Fibroblast of lung (primary cell): ENCODE measurements around the gene POLR3F. TPM values are rescaled to one million over a fixed set of nuclear protein-coding genes. Genes with fewer than 3 reads are reported as not detected.

Source experiments
- DNase-seq, 2 donors: peaks; one replicate each; pipeline versions ENCODE4 v3.0.0 to v3.0.0-alpha.2; 2010; ENCODE audit warnings: low read depth in 2 of 2
- H2AFZ ChIP-seq: 2 replicates; pipeline ENCODE4 v1.5.1; 2012; ENCODE audit warnings: low read length, control low read depth, inconsistent platforms
- H3K27ac ChIP-seq: 2 replicates; pipeline ENCODE4 v1.5.1; 2011; ENCODE audit warnings: low read length, control low read depth; ENCODE audit not compliant: insufficient read depth
- H3K27me3 ChIP-seq: 2 replicates; pipeline ENCODE4 v1.5.1; 2011; ENCODE audit warnings: mild to moderate bottlenecking, low read length; ENCODE audit not compliant: control insufficient read depth, insufficient read depth
- H3K36me3 ChIP-seq: 2 replicates; pipeline ENCODE4 v1.5.1; 2011; ENCODE audit warnings: low read length; ENCODE audit not compliant: control insufficient read depth, insufficient read depth
- H3K4me1 ChIP-seq: 2 replicates; pipeline ENCODE4 v1.5.1; 2011; ENCODE audit warnings: low read length; ENCODE audit not compliant: control insufficient read depth, insufficient read depth; ENCODE audit errors: extremely low read depth
- H3K4me2 ChIP-seq: 2 replicates; pipeline ENCODE4 v1.5.1; 2011; ENCODE audit warnings: low read length, control low read depth; ENCODE audit not compliant: insufficient read depth; ENCODE audit errors: extremely low read depth
- H3K4me3 ChIP-seq, 4 experiments: fragments of 200-600 bp in 1 of 4; sonication (generic) in 1 of 4; replicated peaks in 1 of 4; 2 replicates each; pipeline ENCODE4 v1.5.1; 2011 to 2016; ENCODE audit warnings: low read length in 4 of 4, low read depth in 3 of 4, mild to moderate bottlenecking in 3 of 4, control low read depth in 2 of 4, inconsistent platforms in 1 of 4, mixed read lengths in 1 of 4; ENCODE audit not compliant: insufficient read depth in 1 of 4; ENCODE audit errors: control extremely low read depth in 1 of 4
- H3K79me2 ChIP-seq: 2 replicates; pipeline ENCODE4 v1.5.1; 2012; ENCODE audit warnings: mild to moderate bottlenecking, low read length, inconsistent platforms; ENCODE audit not compliant: control insufficient read depth, insufficient read depth
- H3K9ac ChIP-seq: 2 replicates; pipeline ENCODE4 v1.5.1; 2011; ENCODE audit warnings: mild to moderate bottlenecking, low read length, control low read depth; ENCODE audit not compliant: insufficient read depth
- H3K9me3 ChIP-seq: 2 replicates; pipeline ENCODE4 v1.5.1; 2012; ENCODE audit warnings: low read depth, low read length; ENCODE audit not compliant: control insufficient read depth, insufficient read depth
- H4K20me1 ChIP-seq: 2 replicates; pipeline ENCODE4 v1.5.1; 2011; ENCODE audit warnings: low read length; ENCODE audit not compliant: control insufficient read depth, insufficient read depth; ENCODE audit errors: extremely low read depth
- EZH2 ChIP-seq: IDR thresholded peaks from 2 replicates; pipeline ENCODE4 v1.5.1; 2012; ENCODE audit warnings: low read length, control low read depth, mild to moderate bottlenecking; ENCODE audit errors: missing control alignments
- polyA plus RNA-seq, 2 donors: library from polyadenylated mRNA; depleted of rRNA in 1 of 2; stranded (reverse) in 1 of 2; unstranded in 1 of 2; fragments of >200 nt; gene quantifications; 2 replicates each; pipeline ENCODE4 v1.2.1, GENCODE V29; 2011 to 2012; ENCODE audit warnings: missing spikeins in 1 of 2
- total RNA-seq: library from RNA; depleted of rRNA; stranded (reverse); fragments of >200 nt; gene quantifications from 2 replicates; pipeline ENCODE4 v1.2.1, GENCODE V29; 2014
- TF ChIP-seq, protein P1 (sequence below), 2 donors: IDR thresholded peaks in 1 of 2; conservative IDR thresholded peaks in 1 of 2; 1 replicate in 1 of 2; 2 replicates in 1 of 2; pipeline ENCODE4 v1.5.1; 2011 to 2012; ENCODE audit warnings: low read length in 2 of 2, control low read depth in 1 of 2, inconsistent platforms in 1 of 2, low read depth in 1 of 2, mild to moderate bottlenecking in 1 of 2

POLR3F gene
- total and polyA plus RNA-seq, 2 donors (not counting 1 experiment from before 2014, with no cell fraction given), result 11.2 to 20.5 TPM

DNA sequence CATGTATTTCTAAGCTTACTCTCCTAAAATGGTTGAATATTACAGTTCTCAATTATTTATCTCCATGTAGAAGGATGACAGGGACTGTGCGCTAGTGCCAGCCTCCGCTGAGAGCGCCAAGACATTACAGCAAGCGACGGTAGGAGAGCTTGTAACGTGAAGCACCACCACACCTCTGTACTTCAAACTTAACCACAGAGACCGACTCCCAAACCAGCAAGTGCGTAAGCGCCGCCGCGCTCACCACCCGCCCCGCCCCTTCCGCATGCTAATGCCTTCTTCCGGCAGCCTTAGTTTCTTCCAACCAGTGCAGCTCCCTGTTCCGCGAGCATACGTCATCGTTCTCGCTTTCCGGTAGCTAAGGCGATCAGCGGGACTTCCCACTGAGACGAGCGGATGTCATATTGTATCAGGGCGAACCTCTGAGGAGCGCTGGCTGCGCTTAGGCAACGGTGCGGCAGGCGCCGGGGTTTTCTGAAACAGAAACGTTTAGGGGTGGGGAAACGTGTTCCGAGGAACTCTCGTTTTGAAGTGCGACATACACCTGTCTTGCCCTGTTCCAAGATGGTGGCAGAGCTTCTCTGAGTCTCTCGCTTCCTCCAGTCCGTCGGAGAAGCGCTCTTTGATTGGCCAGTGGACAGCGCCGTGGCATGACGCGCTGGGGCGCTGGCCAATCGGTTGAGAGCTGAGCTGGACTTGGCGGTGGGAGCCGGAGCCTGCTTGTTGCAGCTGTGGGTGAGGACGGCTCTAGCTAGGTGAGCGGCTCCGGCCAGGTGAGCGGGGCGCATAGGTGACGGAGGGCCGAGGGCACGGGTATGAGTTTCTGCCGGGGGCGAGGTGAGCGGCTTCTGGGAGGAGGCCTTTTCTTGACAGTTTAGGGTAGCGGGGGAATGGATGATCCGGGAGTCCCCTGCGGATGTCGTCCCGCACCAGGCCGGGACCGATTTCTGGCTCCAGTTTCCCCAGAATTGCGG is 40.3 kb downstream of the POLR3F start, which contains the start of gene SEC23B:
Gene SEC23B, plus strand, starts transcription at position 723 of the 974 bp plus-strand sequence. CDS start 2,896 bp downstream, outside the sequence.
- Histone ChIP-seq H4K20me1 (no peaks in the 10 kb centered on the region), H3K4me1 (no peaks in the 10 kb centered on the region), H3K27me3 (no peaks in the 10 kb centered on the region), H3K36me3 (peaks cover 5% of the 10 kb centered on the region), H2AFZ (peak within 1 kb of the TSS; percentile 98), H3K9ac (peak within 1 kb of the TSS; percentile 86), H3K79me2 (peaks cover 10% of the 10 kb centered on the region), H3K4me2 (peak within 1 kb of the TSS; percentile 100), H3K4me3 (peak within 1 kb of the TSS; percentile 79 to 98 (median 84)), H3K27ac (peak within 1 kb of the TSS; percentile 98), H3K9me3 (no peaks in the 10 kb centered on the region)
- no peak for TF ChIP-seq EZH2
- TF ChIP-seq, protein P1, sequence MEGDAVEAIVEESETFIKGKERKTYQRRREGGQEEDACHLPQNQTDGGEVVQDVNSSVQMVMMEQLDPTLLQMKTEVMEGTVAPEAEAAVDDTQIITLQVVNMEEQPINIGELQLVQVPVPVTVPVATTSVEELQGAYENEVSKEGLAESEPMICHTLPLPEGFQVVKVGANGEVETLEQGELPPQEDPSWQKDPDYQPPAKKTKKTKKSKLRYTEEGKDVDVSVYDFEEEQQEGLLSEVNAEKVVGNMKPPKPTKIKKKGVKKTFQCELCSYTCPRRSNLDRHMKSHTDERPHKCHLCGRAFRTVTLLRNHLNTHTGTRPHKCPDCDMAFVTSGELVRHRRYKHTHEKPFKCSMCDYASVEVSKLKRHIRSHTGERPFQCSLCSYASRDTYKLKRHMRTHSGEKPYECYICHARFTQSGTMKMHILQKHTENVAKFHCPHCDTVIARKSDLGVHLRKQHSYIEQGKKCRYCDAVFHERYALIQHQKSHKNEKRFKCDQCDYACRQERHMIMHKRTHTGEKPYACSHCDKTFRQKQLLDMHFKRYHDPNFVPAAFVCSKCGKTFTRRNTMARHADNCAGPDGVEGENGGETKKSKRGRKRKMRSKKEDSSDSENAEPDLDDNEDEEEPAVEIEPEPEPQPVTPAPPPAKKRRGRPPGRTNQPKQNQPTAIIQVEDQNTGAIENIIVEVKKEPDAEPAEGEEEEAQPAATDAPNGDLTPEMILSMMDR (conservative IDR thresholded peaks at IDR 0.05 in 1 of 2, IDR thresholded peaks at IDR 0.05 in 1 of 2; ENCODE audit: low read depth in 1 of 2, low read length in 2 of 2), result no peak
- DNase-seq, result peak; percentile 97 to 98

DNA sequence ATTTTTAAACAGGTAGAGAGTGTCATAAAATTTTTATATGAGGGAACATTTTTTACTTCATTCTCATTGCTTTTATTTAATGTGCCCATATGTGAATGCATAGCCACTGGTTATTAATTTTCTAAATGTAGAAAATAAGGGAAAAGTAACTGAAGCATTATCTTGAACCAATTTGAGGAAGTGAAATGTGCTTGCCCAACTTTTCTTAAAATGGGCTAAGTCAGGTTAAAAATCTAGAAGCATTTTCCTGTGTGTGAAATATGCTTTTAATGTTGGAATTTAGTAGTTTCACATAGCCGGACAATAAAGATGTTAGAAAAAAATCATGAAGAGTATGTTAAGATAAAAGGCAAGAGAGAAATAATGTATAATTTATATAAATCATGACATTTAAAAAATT is 44.4 kb downstream of the POLR3F start:
- Histone ChIP-seq H3K79me2 (peaks cover 10% of the 10 kb centered on the region), H4K20me1 (no peaks in the 10 kb centered on the region), H3K4me1 (no peaks in the 10 kb centered on the region), H3K36me3 (peaks cover 5% of the 10 kb centered on the region), H3K27ac (no peak overlapping the region), H3K9me3 (no peaks in the 10 kb centered on the region), H3K4me3 (no peak overlapping the region), H2AFZ (no peak overlapping the region), H3K27me3 (no peaks in the 10 kb centered on the region), H3K4me2 (no peak overlapping the region), H3K9ac (no peak overlapping the region)
- TF ChIP-seq, protein P1 (conservative IDR thresholded peaks at IDR 0.05 in 1 of 2, IDR thresholded peaks at IDR 0.05 in 1 of 2; ENCODE audit: low read depth in 1 of 2, low read length in 2 of 2), result no peak
- no peak for TF ChIP-seq EZH2
- DNase-seq, result no peak

DNA sequence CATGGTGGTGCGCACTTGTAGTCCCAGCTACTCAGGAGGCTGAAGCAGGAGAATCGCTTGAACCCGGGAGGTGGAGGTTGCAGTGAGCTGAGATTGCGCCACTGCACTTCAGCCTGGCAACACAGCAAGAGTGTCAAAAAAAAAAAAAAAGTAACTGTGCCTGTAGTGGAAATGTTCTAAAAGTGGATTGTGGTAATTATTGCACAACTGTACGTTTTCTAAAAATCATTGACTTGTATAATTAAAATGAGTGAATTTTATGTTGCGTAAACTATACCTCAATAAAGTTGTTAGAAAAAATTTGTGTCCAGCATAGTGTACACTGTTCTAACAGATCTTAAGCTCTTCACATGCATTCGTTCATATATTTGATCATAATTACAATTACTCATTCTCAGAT is 46.0 kb downstream of the POLR3F start:
- no peak for TF ChIP-seq EZH2
- TF ChIP-seq, protein P1 (conservative IDR thresholded peaks at IDR 0.05 in 1 of 2, IDR thresholded peaks at IDR 0.05 in 1 of 2; ENCODE audit: low read depth in 1 of 2, low read length in 2 of 2), result no peak
- Histone ChIP-seq H3K4me1 (no peaks in the 10 kb centered on the region), H3K36me3 (peaks cover 5% of the 10 kb centered on the region)

More for the DNA sequence above, 46.0 kb downstream of the POLR3F start:
- no peak overlapping the region for H3K4me2 ChIP-seq
- no peak overlapping the region for H3K27ac ChIP-seq
- no peak for DNase-seq
- H3K9ac ChIP-seq, result no peak overlapping the region
- H2AFZ ChIP-seq, result no peak overlapping the region
- H3K79me2 ChIP-seq, result peaks cover 6% of the 10 kb centered on the region
- no peaks in the 10 kb centered on the region for H4K20me1 ChIP-seq
- H3K27me3 ChIP-seq, result no peaks in the 10 kb centered on the region
- no peaks in the 10 kb centered on the region for H3K9me3 ChIP-seq
- no peak overlapping the region for H3K4me3 ChIP-seq
